Measurements from ENCODE around the gene TXNDC17.

TXNDC17 gene

DNA sequence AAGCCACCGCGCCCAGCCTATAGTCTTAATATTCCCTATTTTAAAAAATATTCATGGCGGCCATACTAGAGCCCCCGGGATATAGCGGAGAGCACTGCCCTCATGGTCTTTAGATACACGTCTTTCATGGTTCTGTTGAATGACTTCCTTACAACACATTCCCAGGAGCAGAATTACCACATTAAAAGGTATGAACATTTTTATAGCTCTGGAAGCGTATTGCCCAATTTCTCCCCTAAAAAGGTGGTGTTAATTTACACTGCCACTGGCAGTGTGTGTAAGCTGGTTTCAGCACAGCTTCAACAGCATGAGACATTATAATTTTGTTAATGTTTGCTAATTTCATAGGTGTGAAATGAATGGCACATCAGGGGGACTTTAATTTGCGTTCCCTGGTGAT is 29.7 kb downstream of the TXNDC17 start:
- TF ChIP-seq PPARA (CRISPR knock-in tag; IDR thresholded peaks at IDR 0.05; ENCODE audit: borderline replicate concordance) = no peak
- no peak for TF ChIP-seq GLIS3 (CRISPR knock-in tag; IDR thresholded peaks at IDR 0.05)
- TF ChIP-seq, protein P1, sequence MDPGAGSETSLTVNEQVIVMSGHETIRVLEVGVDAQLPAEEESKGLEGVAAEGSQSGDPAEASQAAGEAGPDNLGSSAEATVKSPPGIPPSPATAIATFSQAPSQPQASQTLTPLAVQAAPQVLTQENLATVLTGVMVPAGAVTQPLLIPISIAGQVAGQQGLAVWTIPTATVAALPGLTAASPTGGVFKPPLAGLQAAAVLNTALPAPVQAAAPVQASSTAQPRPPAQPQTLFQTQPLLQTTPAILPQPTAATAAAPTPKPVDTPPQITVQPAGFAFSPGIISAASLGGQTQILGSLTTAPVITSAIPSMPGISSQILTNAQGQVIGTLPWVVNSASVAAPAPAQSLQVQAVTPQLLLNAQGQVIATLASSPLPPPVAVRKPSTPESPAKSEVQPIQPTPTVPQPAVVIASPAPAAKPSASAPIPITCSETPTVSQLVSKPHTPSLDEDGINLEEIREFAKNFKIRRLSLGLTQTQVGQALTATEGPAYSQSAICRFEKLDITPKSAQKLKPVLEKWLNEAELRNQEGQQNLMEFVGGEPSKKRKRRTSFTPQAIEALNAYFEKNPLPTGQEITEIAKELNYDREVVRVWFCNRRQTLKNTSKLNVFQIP (CRISPR knock-in tag; IDR thresholded peaks at IDR 0.05; ENCODE audit: borderline replicate concordance, low read depth) = no peak
- no peak for TF ChIP-seq SNAI2 (CRISPR knock-in tag; IDR thresholded peaks at IDR 0.05)
- TF ChIP-seq ZNF565 (CRISPR knock-in tag; conservative IDR thresholded peaks at IDR 0.05; ENCODE audit: low read depth) = no peak
- TF ChIP-seq, protein P2, sequence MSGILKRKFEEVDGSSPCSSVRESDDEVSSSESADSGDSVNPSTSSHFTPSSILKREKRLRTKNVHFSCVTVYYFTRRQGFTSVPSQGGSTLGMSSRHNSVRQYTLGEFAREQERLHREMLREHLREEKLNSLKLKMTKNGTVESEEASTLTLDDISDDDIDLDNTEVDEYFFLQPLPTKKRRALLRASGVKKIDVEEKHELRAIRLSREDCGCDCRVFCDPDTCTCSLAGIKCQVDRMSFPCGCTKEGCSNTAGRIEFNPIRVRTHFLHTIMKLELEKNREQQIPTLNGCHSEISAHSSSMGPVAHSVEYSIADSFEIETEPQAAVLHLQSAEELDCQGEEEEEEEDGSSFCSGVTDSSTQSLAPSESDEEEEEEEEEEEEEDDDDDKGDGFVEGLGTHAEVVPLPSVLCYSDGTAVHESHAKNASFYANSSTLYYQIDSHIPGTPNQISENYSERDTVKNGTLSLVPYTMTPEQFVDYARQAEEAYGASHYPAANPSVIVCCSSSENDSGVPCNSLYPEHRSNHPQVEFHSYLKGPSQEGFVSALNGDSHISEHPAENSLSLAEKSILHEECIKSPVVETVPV (CRISPR knock-in tag; IDR thresholded peaks at IDR 0.05) = no peak
- no peak for TF ChIP-seq CSDC2 (CRISPR knock-in tag; IDR thresholded peaks at IDR 0.05)
- no peak for TF ChIP-seq TCF4 (CRISPR knock-in tag; IDR thresholded peaks at IDR 0.05; ENCODE audit: borderline replicate concordance)
- TF ChIP-seq TOX (CRISPR knock-in tag; IDR thresholded peaks at IDR 0.05; ENCODE audit: borderline replicate concordance) = no peak
- no peak for TF ChIP-seq ZFP3 (CRISPR knock-in tag; IDR thresholded peaks at IDR 0.05)
- TF ChIP-seq ZNF8 (CRISPR knock-in tag; IDR thresholded peaks at IDR 0.05) = no peak
- no peak for TF ChIP-seq ESRRG (CRISPR knock-in tag; IDR thresholded peaks at IDR 0.05)
- TF ChIP-seq, protein P3, sequence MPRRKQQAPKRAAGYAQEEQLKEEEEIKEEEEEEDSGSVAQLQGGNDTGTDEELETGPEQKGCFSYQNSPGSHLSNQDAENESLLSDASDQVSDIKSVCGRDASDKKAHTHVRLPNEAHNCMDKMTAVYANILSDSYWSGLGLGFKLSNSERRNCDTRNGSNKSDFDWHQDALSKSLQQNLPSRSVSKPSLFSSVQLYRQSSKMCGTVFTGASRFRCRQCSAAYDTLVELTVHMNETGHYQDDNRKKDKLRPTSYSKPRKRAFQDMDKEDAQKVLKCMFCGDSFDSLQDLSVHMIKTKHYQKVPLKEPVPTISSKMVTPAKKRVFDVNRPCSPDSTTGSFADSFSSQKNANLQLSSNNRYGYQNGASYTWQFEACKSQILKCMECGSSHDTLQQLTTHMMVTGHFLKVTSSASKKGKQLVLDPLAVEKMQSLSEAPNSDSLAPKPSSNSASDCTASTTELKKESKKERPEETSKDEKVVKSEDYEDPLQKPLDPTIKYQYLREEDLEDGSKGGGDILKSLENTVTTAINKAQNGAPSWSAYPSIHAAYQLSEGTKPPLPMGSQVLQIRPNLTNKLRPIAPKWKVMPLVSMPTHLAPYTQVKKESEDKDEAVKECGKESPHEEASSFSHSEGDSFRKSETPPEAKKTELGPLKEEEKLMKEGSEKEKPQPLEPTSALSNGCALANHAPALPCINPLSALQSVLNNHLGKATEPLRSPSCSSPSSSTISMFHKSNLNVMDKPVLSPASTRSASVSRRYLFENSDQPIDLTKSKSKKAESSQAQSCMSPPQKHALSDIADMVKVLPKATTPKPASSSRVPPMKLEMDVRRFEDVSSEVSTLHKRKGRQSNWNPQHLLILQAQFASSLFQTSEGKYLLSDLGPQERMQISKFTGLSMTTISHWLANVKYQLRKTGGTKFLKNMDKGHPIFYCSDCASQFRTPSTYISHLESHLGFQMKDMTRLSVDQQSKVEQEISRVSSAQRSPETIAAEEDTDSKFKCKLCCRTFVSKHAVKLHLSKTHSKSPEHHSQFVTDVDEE (CRISPR knock-in tag; IDR thresholded peaks at IDR 0.05) = no peak
- TF ChIP-seq ARNTL (CRISPR knock-in tag; IDR thresholded peaks at IDR 0.05; ENCODE audit: borderline replicate concordance, low read depth) = no peak
- TF ChIP-seq BACH2 (CRISPR knock-in tag; IDR thresholded peaks at IDR 0.05; ENCODE audit: borderline replicate concordance) = no peak
- no peak for TF ChIP-seq OSR1 (CRISPR knock-in tag; IDR thresholded peaks at IDR 0.05)
- no peak for ATAC-seq

DNA sequence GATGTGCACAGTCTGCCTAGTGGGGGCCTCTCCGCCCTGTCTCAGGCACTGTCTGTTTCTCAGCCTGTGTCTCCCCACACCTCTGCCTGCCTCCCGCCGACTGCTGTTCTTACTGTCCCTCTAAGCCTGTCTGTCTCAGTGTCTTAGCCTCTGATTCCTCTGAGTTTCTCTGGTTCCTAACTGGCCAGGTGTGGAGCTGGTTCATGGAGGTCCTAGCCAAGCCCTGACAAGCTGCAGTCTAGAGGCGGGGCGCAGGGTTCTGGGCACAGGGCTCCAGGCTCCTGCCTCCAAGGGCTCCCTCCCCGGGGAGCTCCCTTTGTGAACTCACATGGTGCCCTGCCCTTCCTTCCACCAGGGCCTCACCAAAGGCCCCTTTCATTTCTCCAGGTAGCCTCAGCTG is 30.1 kb downstream of the TXNDC17 start:
- TF ChIP-seq, protein P4, sequence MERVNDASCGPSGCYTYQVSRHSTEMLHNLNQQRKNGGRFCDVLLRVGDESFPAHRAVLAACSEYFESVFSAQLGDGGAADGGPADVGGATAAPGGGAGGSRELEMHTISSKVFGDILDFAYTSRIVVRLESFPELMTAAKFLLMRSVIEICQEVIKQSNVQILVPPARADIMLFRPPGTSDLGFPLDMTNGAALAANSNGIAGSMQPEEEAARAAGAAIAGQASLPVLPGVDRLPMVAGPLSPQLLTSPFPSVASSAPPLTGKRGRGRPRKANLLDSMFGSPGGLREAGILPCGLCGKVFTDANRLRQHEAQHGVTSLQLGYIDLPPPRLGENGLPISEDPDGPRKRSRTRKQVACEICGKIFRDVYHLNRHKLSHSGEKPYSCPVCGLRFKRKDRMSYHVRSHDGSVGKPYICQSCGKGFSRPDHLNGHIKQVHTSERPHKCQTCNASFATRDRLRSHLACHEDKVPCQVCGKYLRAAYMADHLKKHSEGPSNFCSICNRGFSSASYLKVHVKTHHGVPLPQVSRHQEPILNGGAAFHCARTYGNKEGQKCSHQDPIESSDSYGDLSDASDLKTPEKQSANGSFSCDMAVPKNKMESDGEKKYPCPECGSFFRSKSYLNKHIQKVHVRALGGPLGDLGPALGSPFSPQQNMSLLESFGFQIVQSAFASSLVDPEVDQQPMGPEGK (CRISPR knock-in tag; IDR thresholded peaks at IDR 0.05; ENCODE audit: borderline replicate concordance) = no peak
- no peak for TF ChIP-seq GLIS3 (CRISPR knock-in tag; IDR thresholded peaks at IDR 0.05)
- TF ChIP-seq, protein P2 (CRISPR knock-in tag; IDR thresholded peaks at IDR 0.05) = no peak
- TF ChIP-seq ZC3H10 (CRISPR knock-in tag; IDR thresholded peaks at IDR 0.05) = no peak
- TF ChIP-seq CSDC2 (CRISPR knock-in tag; IDR thresholded peaks at IDR 0.05) = no peak
- no peak for TF ChIP-seq PPARA (CRISPR knock-in tag; IDR thresholded peaks at IDR 0.05; ENCODE audit: borderline replicate concordance)
- TF ChIP-seq TOX (CRISPR knock-in tag; IDR thresholded peaks at IDR 0.05; ENCODE audit: borderline replicate concordance) = no peak
- no peak for TF ChIP-seq ZNF8 (CRISPR knock-in tag; IDR thresholded peaks at IDR 0.05)
- TF ChIP-seq BACH2 (CRISPR knock-in tag; IDR thresholded peaks at IDR 0.05; ENCODE audit: borderline replicate concordance) = no peak
- TF ChIP-seq RARB (CRISPR knock-in tag; IDR thresholded peaks at IDR 0.05) = no peak
- ATAC-seq = no peak

DNA sequence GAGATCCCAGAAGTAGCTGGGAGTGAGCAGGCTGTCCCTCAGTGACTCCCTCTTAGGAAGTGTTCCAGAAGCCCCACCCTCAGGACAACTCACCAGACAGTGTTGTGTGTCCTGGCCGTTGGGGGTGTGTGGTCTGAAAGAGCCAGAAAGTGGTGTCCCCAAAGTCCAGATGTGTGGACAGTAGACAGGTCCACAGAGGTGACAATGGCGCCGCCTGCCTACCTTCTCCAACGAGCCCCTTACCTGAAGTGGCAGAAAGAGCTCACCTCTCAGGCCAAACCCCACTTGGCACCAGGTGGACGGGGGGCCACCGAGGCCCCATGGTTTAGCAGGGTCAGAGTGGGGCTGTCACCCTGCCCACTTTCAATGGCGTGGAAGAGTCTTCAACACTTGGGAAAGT is 30.6 kb downstream of the TXNDC17 start:
- no peak for ATAC-seq
- no peak for TF ChIP-seq ZNF8 (CRISPR knock-in tag; IDR thresholded peaks at IDR 0.05)
- TF ChIP-seq ESRRG (CRISPR knock-in tag; IDR thresholded peaks at IDR 0.05) = no peak
- TF ChIP-seq PPARA (CRISPR knock-in tag; IDR thresholded peaks at IDR 0.05; ENCODE audit: borderline replicate concordance) = no peak
- no peak for TF ChIP-seq SNAI2 (CRISPR knock-in tag; IDR thresholded peaks at IDR 0.05)
- TF ChIP-seq ZC3H10 (CRISPR knock-in tag; IDR thresholded peaks at IDR 0.05) = no peak
- TF ChIP-seq TCF4 (CRISPR knock-in tag; IDR thresholded peaks at IDR 0.05; ENCODE audit: borderline replicate concordance) = no peak

All from SK-N-SH treated with all-trans-retinoic acid at 6 μM for 48 hours (cell line).